C4-2B (cell line): ENCODE results near the gene FKBP6.

ENCODE experiments used
- CTCF ChIP-seq: fragments of 450-650 bp; conservative IDR thresholded peaks from 2 replicates; pipeline ENCODE4 v1.5.1; 2017; ENCODE audit warnings: mild to moderate bottlenecking
- ZFX ChIP-seq: fragments of 450-650 bp; IDR thresholded peaks from 2 replicates; pipeline ENCODE4 v1.6.1; 2017

DNA sequence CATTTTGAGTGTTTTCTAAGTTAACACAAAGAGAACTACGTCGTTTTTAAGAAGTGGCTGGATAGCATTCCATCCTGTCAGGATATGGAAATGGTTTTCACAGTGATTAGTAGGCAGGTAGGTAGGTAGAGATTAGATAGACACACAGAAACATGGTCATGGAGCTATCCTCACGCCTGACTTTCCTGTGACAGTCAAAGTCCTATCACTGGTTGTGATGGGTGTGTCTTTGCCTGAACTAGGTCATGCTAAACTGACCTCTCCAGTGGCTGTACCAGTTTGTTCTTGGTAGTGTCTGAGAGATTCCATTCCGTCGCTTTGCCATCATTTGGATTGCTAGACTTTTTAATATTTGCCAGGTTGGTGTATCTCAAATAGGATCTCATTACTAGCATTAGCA, 28.2 kb downstream of the FKBP6 start:
- TF ChIP-seq CTCF: no peak
- TF ChIP-seq ZFX: no peak
